Epidermal melanocyte (primary cell): ENCODE data around the gene CACNA1A.
"Not testable (repeated sequence)": the region's sequence is repeated elsewhere in the genome, so short reads cannot be mapped to it uniquely, and the experiment has no call there.

Experiments
- DNase-seq: peaks from one replicate; pipeline ENCODE4 v3.0.0; 2011; ENCODE audit warnings: low spot score; ENCODE audit not compliant: insufficient read length

The CACNA1A gene

GRCh38 chr19:13366529-13367143 is 139.6 kb downstream of the CACNA1A start:
- no peak for DNase-seq

- DNase-seq, result no peak
Measured at GRCh38 chr19:13363954-13364353, 142.3 kb downstream of the CACNA1A start.

- DNase-seq, result no peak
Measured at GRCh38 chr19:13363245-13363644, 143.0 kb downstream of the CACNA1A start.

- DNase-seq, result no peak
Measured at GRCh38 chr19:13362668-13363067, 143.6 kb downstream of the CACNA1A start.

GRCh38 chr19:13361726-13362125 is 144.6 kb downstream of the CACNA1A start:
- DNase-seq, result not testable (repeated sequence)

GRCh38 chr19:13356686-13357280 is 149.5 kb downstream of the CACNA1A start:
- DNase-seq, result no peak

- DNase-seq, result no peak
Measured at GRCh38 chr19:13356185-13356584, 150.1 kb downstream of the CACNA1A start.

- no peak for DNase-seq
Measured at GRCh38 chr19:13355356-13355755, 150.9 kb downstream of the CACNA1A start.

- no peak for DNase-seq
Measured at GRCh38 chr19:13353625-13354024, 152.7 kb downstream of the CACNA1A start.

GRCh38 chr19:13350759-13351158 is 155.5 kb downstream of the CACNA1A start:
- DNase-seq, result no peak

GRCh38 chr19:13350072-13350471 is 156.2 kb downstream of the CACNA1A start:
- no peak for DNase-seq

- no peak for DNase-seq
Measured at GRCh38 chr19:13347367-13347766, 158.9 kb downstream of the CACNA1A start.

GRCh38 chr19:13343514-13343913 is 162.8 kb downstream of the CACNA1A start:
- DNase-seq, result no peak

- no peak for DNase-seq
Measured at GRCh38 chr19:13342672-13343071, 163.6 kb downstream of the CACNA1A start.

- no peak for DNase-seq
Measured at GRCh38 chr19:13339869-13340268, 166.4 kb downstream of the CACNA1A start.

GRCh38 chr19:13337181-13337580 is 169.1 kb downstream of the CACNA1A start:
- no peak for DNase-seq

GRCh38 chr19:13334801-13335481 is 171.3 kb downstream of the CACNA1A start:
- DNase-seq, result no peak

GRCh38 chr19:13330285-13330684 is 176.0 kb downstream of the CACNA1A start:
- DNase-seq, result no peak

GRCh38 chr19:13329766-13330165 is 176.5 kb downstream of the CACNA1A start:
- no peak for DNase-seq

GRCh38 chr19:13328241-13328640 is 178.0 kb downstream of the CACNA1A start:
- DNase-seq, result no peak

- DNase-seq, result no peak
Measured at GRCh38 chr19:13319526-13319925, 186.8 kb downstream of the CACNA1A start.

- no peak for DNase-seq
Measured at GRCh38 chr19:13318190-13318589, 188.1 kb downstream of the CACNA1A start.

- no peak for DNase-seq
Measured at GRCh38 chr19:13315495-13315894, 190.8 kb downstream of the CACNA1A start.
